OCI-LY7 (cell line): Measurements from ENCODE around the gene VEGFA. TPM values are rescaled to one million over a fixed set of nuclear protein-coding genes. Genes with fewer than 3 reads are reported as not detected.
A peak's percentile ranks its signal among the peaks of the same experiment; 100 is the strongest.

Experiments
- BruUV-seq: library from RNA; stranded (reverse); fragments of 400-500 nt; replicated peaks from 2 replicates; lab custom pipeline; 2021; lab: Mats Ljungman, UMichigan
- CTCF ChIA-PET: fragments of 300-600 bp; sonication (Branson Sonifier 250); formaldehyde crosslinking; loops from one replicate; lab custom pipeline; 2022; ENCODE audit warnings: antibody characterized with exemption; ENCODE audit not compliant: unreplicated experiment; lab: Charles Lee
- POLR2A ChIA-PET: fragments of 300-600 bp; sonication (Branson Sonifier 250); formaldehyde crosslinking; loops from one replicate; lab custom pipeline; 2022; ENCODE audit warnings: antibody characterized with exemption; lab: Charles Lee
- DNase-seq: peaks from one replicate; pipeline ENCODE4 v3.0.0-alpha.2; 2015; ENCODE audit warnings: low spot score
- H2AFZ ChIP-seq: fragments of 200-600 bp; sonication (generic), shearing (Covaris generic); 2 replicates; pipeline ENCODE4 v1.6.1; 2014; ENCODE audit warnings: mild to moderate bottlenecking, antibody characterized with exemption, low read length, moderate library complexity
- H3K27ac ChIP-seq: fragments of 200-600 bp; sonication (generic); 2 replicates; pipeline ENCODE4 v1.5.1; 2014; ENCODE audit warnings: mixed run types, low read depth, mild to moderate bottlenecking, moderate library complexity, low read length, inconsistent platforms; ENCODE audit not compliant: poor library complexity, severe bottlenecking
- H3K36me3 ChIP-seq: fragments of 200-600 bp; sonication (generic); 2 replicates; pipeline ENCODE4 v1.6.1; 2014; ENCODE audit warnings: mild to moderate bottlenecking, antibody characterized with exemption, low read length, moderate library complexity, mixed read lengths; ENCODE audit not compliant: insufficient read depth
- H3K4me1 ChIP-seq: fragments of 200-600 bp; sonication (generic); 2 replicates; pipeline ENCODE4 v1.5.1; 2014; ENCODE audit warnings: mild to moderate bottlenecking, low read length; ENCODE audit not compliant: insufficient read depth, poor library complexity, severe bottlenecking
- H3K4me2 ChIP-seq: fragments of 200-600 bp; sonication (generic); 2 replicates; pipeline ENCODE4 v1.6.1; 2014; ENCODE audit warnings: mild to moderate bottlenecking, low read length
- H3K4me3 ChIP-seq: fragments of 200-600 bp; sonication (generic); 2 replicates; pipeline ENCODE4 v1.5.1; 2014; ENCODE audit warnings: mild to moderate bottlenecking, low read depth, low read length; ENCODE audit not compliant: poor library complexity, severe bottlenecking
- H3K79me2 ChIP-seq: fragments of 200-600 bp; sonication (generic); 2 replicates; pipeline ENCODE4 v1.6.1; 2016; ENCODE audit warnings: low read depth, mild to moderate bottlenecking, low read length, moderate library complexity, mixed read lengths; ENCODE audit not compliant: insufficient read depth
- H3K9me2 ChIP-seq: fragments of 200-600 bp; sonication (generic); 2 replicates; pipeline ENCODE4 v1.6.1; 2016; ENCODE audit warnings: mild to moderate bottlenecking, low read length, mixed read lengths; ENCODE audit not compliant: insufficient read depth
- H3K9me3 ChIP-seq: fragments of 200-600 bp; sonication (generic); 2 replicates; pipeline ENCODE4 v1.6.1; 2014; ENCODE audit warnings: mild to moderate bottlenecking, mixed run types, low read length, mixed read lengths
- H4K20me1 ChIP-seq: fragments of 200-600 bp; sonication (generic); 2 replicates; pipeline ENCODE4 v1.6.1; 2014; ENCODE audit warnings: mild to moderate bottlenecking, antibody characterized with exemption, low read length, moderate library complexity, mixed read lengths; ENCODE audit not compliant: insufficient read depth
- EZH2phosphoT487 ChIP-seq: fragments of 200-600 bp; sonication (generic); IDR thresholded peaks from 2 replicates; pipeline ENCODE4 v1.6.1; 2018; ENCODE audit warnings: low read depth, borderline replicate concordance, mild to moderate bottlenecking, mixed run types, antibody characterized with exemption, low read length, moderate library complexity, mixed read lengths
- intact Hi-C: fragments of 100-400 bp; cut with micrococcal nuclease; formaldehyde crosslinking; loops from one replicate; pipeline ENCODE4 v1.10.0; 2022; ENCODE audit not compliant: unreplicated experiment
- total RNA-seq, 2 experiments: library from RNA; depleted of rRNA in 1 of 2; stranded (reverse); fragments of >200 nt in 1 of 2; shearing (Covaris generic) in 1 of 2; gene quantifications; 2 replicates each; pipeline ENCODE4 v1.2.3, GENCODE V29; 2014 to 2022
- TF ChIP-seq, protein P1 (sequence below): fragments of 200-600 bp; sonication (generic); conservative IDR thresholded peaks from 2 replicates; pipeline ENCODE4 v1.5.1; 2014; ENCODE audit warnings: mild to moderate bottlenecking, antibody characterized with exemption, low read length, moderate library complexity, mixed read lengths

VEGFA gene
- total RNA-seq, 2 experiments from 2014 or later = 59.7 to 88.5 TPM

DNA sequence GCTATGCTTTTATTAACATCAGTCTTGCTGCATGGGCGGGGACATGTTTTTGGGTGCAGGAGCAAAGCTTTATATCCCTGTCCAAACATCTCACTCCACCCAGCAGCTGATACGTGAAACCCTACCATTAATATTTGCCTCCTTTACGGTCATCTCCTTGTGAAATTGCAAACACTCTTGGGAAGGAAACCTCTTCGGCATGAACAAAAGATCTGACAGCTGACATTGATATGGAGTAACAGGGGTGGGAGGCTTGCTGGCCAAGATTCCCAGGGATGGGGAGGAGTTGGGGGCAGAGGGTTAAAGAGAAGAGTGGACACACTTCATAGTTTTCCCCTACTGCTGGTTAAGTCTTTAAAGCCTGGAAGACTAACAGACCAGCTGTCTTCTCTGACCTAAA is 22.2 kb upstream of the VEGFA start:
- no peak for DNase-seq
- Histone ChIP-seq H3K4me3 (no peak overlapping the region), H3K9me2 (no peaks in the 10 kb centered on the region), H2AFZ (no peak overlapping the region), H3K79me2 (no peaks in the 10 kb centered on the region), H3K4me2 (no peak overlapping the region), H4K20me1 (no peaks in the 10 kb centered on the region), H3K36me3 (no peaks in the 10 kb centered on the region), H3K27ac (no peak overlapping the region), H3K9me3 (no peaks in the 10 kb centered on the region), H3K4me1 (no peaks in the 10 kb centered on the region)
- intact Hi-C loops = no loop called here
- TF ChIP-seq, protein P1, sequence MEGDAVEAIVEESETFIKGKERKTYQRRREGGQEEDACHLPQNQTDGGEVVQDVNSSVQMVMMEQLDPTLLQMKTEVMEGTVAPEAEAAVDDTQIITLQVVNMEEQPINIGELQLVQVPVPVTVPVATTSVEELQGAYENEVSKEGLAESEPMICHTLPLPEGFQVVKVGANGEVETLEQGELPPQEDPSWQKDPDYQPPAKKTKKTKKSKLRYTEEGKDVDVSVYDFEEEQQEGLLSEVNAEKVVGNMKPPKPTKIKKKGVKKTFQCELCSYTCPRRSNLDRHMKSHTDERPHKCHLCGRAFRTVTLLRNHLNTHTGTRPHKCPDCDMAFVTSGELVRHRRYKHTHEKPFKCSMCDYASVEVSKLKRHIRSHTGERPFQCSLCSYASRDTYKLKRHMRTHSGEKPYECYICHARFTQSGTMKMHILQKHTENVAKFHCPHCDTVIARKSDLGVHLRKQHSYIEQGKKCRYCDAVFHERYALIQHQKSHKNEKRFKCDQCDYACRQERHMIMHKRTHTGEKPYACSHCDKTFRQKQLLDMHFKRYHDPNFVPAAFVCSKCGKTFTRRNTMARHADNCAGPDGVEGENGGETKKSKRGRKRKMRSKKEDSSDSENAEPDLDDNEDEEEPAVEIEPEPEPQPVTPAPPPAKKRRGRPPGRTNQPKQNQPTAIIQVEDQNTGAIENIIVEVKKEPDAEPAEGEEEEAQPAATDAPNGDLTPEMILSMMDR = no peak
- TF ChIP-seq EZH2phosphoT487 = no peak
- POLR2A ChIA-PET = interaction anchor here (0.6 to 0.7 kb wide), 2 partner anchors 13 to 14 kb away, joined by 4 read pairs; no protein-coding TSS in a partner anchor
- no TSS peak for BruUV-seq
- CTCF ChIA-PET = no interaction called here

DNA sequence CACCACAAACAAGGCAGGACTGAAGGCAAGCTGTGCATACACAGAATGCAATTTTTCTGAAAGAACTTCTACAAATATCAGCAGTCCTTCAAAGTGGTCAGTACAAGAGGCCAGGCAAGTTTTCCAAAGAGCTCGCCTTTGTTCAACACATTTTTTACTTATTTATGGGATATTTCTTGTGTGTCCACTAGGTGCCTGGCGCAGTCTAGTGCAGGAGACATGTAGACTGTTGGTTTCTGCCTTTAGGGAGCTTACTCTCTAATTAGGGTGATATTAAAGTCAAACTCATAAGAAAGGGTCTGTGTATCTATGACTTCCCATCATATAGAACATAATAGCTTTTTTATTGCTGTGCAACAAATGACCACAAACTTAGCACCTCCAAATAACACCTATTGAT is 21.2 kb upstream of the VEGFA start:
- no peak overlapping the region for H3K4me3 ChIP-seq
- no peaks in the 10 kb centered on the region for H3K9me2 ChIP-seq
- intact Hi-C loops = no loop called here
- no peak overlapping the region for H3K4me2 ChIP-seq
- H3K36me3 ChIP-seq = no peaks in the 10 kb centered on the region
- no TSS peak for BruUV-seq
- no peak overlapping the region for H3K27ac ChIP-seq
- TF ChIP-seq, protein P1 = 0 out of 2 replicates have a peak, but pooled peaks have one; percentile 27
- no peak for TF ChIP-seq EZH2phosphoT487
- no peaks in the 10 kb centered on the region for H3K79me2 ChIP-seq
- no peaks in the 10 kb centered on the region for H3K9me3 ChIP-seq
- ChIA-PET CTCF (no interaction called here), POLR2A (interaction anchor here (0.6 to 0.9 kb wide), 2 partner anchors 13 to 89 kb away, joined by 3 read pairs; no protein-coding TSS in a partner anchor)
- H3K4me1 ChIP-seq = peaks cover 8% of the 10 kb centered on the region
- no peak overlapping the region for H2AFZ ChIP-seq
- no peaks in the 10 kb centered on the region for H4K20me1 ChIP-seq
- DNase-seq = no peak

DNA sequence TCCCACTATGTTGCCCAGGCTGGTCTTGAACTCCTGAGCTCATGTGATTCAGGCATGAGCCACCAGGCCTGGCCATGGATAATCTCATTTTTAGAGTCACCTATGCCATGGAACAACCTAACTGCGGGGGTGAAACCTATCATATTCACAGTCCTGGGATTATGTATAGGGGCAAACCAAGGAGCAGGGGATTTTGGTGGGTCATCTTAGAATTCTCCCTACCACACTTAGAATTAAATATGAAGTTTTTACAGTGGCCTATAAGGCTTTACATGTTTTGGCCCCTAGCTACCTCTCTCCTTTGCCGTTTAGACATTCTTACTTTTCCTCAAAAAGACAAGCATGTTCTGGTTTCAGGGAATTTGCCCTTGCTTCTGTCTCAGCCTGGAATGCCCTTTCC is 20.6 kb upstream of the VEGFA start:
- Histone ChIP-seq H3K4me2 (no peak overlapping the region), H3K4me3 (no peak overlapping the region), H3K36me3 (no peaks in the 10 kb centered on the region), H3K27ac (no peak overlapping the region), H4K20me1 (no peaks in the 10 kb centered on the region), H3K4me1 (peaks cover 12% of the 10 kb centered on the region), H3K79me2 (no peaks in the 10 kb centered on the region), H3K9me3 (no peaks in the 10 kb centered on the region), H2AFZ (no peak overlapping the region), H3K9me2 (no peaks in the 10 kb centered on the region)
- BruUV-seq = no TSS peak
- ChIA-PET POLR2A (interaction anchor here (0.6 to 0.9 kb wide), 3 partner anchors 12 to 118 kb away, joined by 3 to 5 read pairs (median 3); no protein-coding TSS in a partner anchor), CTCF (no interaction called here)
- TF ChIP-seq, protein P1 = no peak
- TF ChIP-seq EZH2phosphoT487 = no peak
- no peak for DNase-seq
- intact Hi-C loops = no loop called here
